A549 treated with AZD2906 at 1 μM for 4 hours (cell line): ENCODE data around the gene RNU5B-1. TPM values are rescaled to one million over a fixed set of nuclear protein-coding genes. Genes with fewer than 3 reads are reported as not detected.

Experiments
- total RNA-seq: library from RNA; stranded (reverse); fragments of 200-300 nt; extraction: Qiagen RNA extraction; gene quantifications from 5 replicates; pipeline ENCODE4 v1.2.3, GENCODE V29; 2022

The RNU5B-1 gene
- not detected in 5 replicates for total RNA-seq

GRCh38 chr15:65304381-65305149, at the start of gene RNU5B-1:
Gene RNU5B-1, plus strand, starts transcription at chr15:65304677.

GRCh38 chr15:65286704-65287519, 17.6 kb upstream of the RNU5B-1 start, which contains the start of gene PARP16:
Gene PARP16, minus strand, starts transcription at chr15:65286883. Its CDS starts 457 bp downstream, at chr15:65286426.

Other genes with a start within 250 kb of the RNU5B-1 start
- gene RASL12, start 236.7 kb upstream of the RNU5B-1 start, total RNA-seq, result 0.08 to 0.18 TPM (median 0.09 TPM) in 5 replicates
- gene KBTBD13, start 227.9 kb upstream of the RNU5B-1 start, total RNA-seq, result not detected in 5 replicates
- 0.53 to 0.97 TPM (median 0.84 TPM) in 5 replicates for gene UBAP1L, start 189.5 kb upstream of the RNU5B-1 start, total RNA-seq
- gene PDCD7, start 170.9 kb upstream of the RNU5B-1 start, total RNA-seq, result 25.7 to 27.3 TPM (median 26.4 TPM) in 5 replicates
- gene CLPX, start 119.3 kb upstream of the RNU5B-1 start, total RNA-seq, result 34.8 to 60.4 TPM (median 45.5 TPM) in 5 replicates
- gene CILP, start 93.2 kb upstream of the RNU5B-1 start, total RNA-seq, result 0.40 to 0.60 TPM (median 0.46 TPM) in 5 replicates
- gene PARP16, start 17.8 kb upstream of the RNU5B-1 start, total RNA-seq, result 9.9 to 12.0 TPM (median 11.0 TPM) in 5 replicates
- not detected in 5 replicates for gene RNU5A-1, start 8.6 kb upstream of the RNU5B-1 start, total RNA-seq
- 0.05 to 0.30 TPM (median 0.10 TPM) in 5 replicates for gene IGDCC3, start 73.3 kb downstream of the RNU5B-1 start, total RNA-seq
- gene IGDCC4, start 118.3 kb downstream of the RNU5B-1 start, total RNA-seq, result 1.9 to 2.5 TPM (median 2.2 TPM) in 5 replicates
- 20.5 to 28.2 TPM (median 25.2 TPM) in 5 replicates for gene DPP8, start 213.0 kb downstream of the RNU5B-1 start, total RNA-seq
- 124 to 141 TPM (median 136 TPM) in 5 replicates for gene HACD3, start 225.8 kb downstream of the RNU5B-1 start, total RNA-seq